HFFc6 (cell line): ENCODE results near the gene RPS6KC1. TPM values are rescaled to one million over a fixed set of nuclear protein-coding genes. Genes with fewer than 3 reads are reported as not detected.
A peak's percentile ranks its signal among the peaks of the same experiment; 100 is the strongest.
"Not testable (repeated sequence)": the region's sequence is repeated elsewhere in the genome, so short reads cannot be mapped to it uniquely, and the experiment has no call there.

Source experiments
- DNase-seq: peaks from one replicate; pipeline ENCODE4 v3.0.0-alpha.2; 2018
- H3K27ac Mint-ChIP-seq: 2 replicates; pipeline ENCODE4 v1.8.0; 2020; ENCODE audit warnings: mild to moderate bottlenecking, mixed read lengths
- H3K27me3 Mint-ChIP-seq: 2 replicates; pipeline ENCODE4 v1.8.0; 2021; ENCODE audit warnings: mild to moderate bottlenecking, moderate library complexity, mixed read lengths; ENCODE audit not compliant: insufficient read depth
- H3K36me3 Mint-ChIP-seq: 2 replicates; pipeline ENCODE4 v1.8.0; 2021; ENCODE audit warnings: low read depth, mixed read lengths
- H3K4me1 Mint-ChIP-seq: 2 replicates; pipeline ENCODE4 v1.8.0; 2020; ENCODE audit warnings: low read depth, mixed read lengths
- H3K4me3 Mint-ChIP-seq: 2 replicates; pipeline ENCODE4 v1.8.0; 2020; ENCODE audit warnings: mild to moderate bottlenecking, moderate library complexity, mixed read lengths
- H3K9me3 Mint-ChIP-seq: 2 replicates; pipeline ENCODE4 v1.8.0; 2020; ENCODE audit warnings: mild to moderate bottlenecking, mixed read lengths
- CTCF ChIP-seq: fragments of 200-600 bp; sonication (generic); IDR thresholded peaks from 2 replicates; pipeline ENCODE4 v1.5.0; 2021; ENCODE audit warnings: antibody characterized with exemption, mild to moderate bottlenecking
- total RNA-seq, 6 experiments: library from RNA; stranded (reverse); fragmentation: NEBNext Ultra II Directional; extraction: Animal tissue kit (Norgen Biotek cat#: 25700); gene quantifications; 2 replicates in 1 of 6; 3 replicates in 5 of 6; pipeline ENCODE4 v1.2.3, GENCODE V29; 2021

The RPS6KC1 gene
- total RNA-seq, 6 experiments from 2014 or later: 15.6 to 18.3 (median 17.3) TPM

DNA sequence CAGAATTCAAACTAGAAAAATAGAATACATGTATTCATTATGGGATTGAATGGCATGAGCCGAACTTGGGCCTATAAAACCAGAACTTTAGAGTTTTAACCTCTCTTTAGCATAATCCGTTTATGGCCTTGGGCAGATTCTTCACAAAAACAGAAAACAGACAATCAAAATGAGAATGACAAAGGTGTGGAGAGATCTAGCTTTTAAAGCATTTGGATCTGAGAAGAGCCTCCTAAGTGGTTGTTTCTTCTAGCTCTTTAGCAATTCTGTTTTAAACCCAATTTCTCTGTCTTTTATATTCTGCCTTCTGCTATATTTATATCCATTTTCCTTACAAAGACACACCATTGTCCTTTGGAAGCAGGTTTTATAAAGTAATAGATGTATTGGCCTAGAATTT lies 160.2 kb downstream of the RPS6KC1 start:
- H3K4me3 Mint-ChIP-seq: no peak overlapping the region
- H3K4me1 Mint-ChIP-seq: peaks cover 11% of the 10 kb centered on the region
- no peak overlapping the region for H3K27ac Mint-ChIP-seq
- no peaks in the 10 kb centered on the region; the same call in 1 of the 2 replicates for H3K27me3 Mint-ChIP-seq
- DNase-seq: no peak
- no peak for TF ChIP-seq CTCF
- peaks cover 3% of the 10 kb centered on the region; the same call in 1 of the 2 replicates for H3K9me3 Mint-ChIP-seq
- peaks cover 34% of the 10 kb centered on the region for H3K36me3 Mint-ChIP-seq

DNA sequence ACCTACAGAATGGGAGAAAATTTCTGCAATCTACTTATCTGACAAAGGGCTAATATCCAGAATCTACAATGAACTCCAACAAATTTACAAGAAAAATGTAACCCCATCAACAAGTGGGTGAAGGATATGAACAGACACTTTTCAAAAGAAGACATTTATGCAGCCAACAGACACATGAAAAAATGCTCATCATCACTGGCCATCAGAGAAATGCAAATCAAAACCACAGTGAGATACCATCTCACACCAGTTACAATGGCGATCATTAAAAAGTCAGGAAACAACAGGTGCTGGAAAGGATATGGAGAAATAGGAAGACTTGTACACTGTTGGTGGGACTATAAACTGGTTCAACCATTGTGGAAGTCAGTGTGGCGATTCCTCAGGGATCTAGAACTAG lies 168.0 kb downstream of the RPS6KC1 start:
- H3K36me3 Mint-ChIP-seq: peaks cover 20% of the 10 kb centered on the region
- DNase-seq, H3K27ac Mint-ChIP-seq, H3K4me3 Mint-ChIP-seq, H3K4me1 Mint-ChIP-seq, H3K9me3 Mint-ChIP-seq, H3K27me3 Mint-ChIP-seq: not testable (repeated sequence)

- Mint-ChIP-seq H3K4me3 (no peak overlapping the region), H3K27ac (no peak overlapping the region), H3K36me3 (peaks cover 9% of the 10 kb centered on the region), H3K27me3 (no peaks in the 10 kb centered on the region), H3K9me3 (no peaks in the 10 kb centered on the region; the same call in 1 of the 2 replicates), H3K4me1 (no peaks in the 10 kb centered on the region)
- no peak for TF ChIP-seq CTCF
- DNase-seq: no peak
Measured at GRCh38 chr1:213221209-213221608, 170.2 kb downstream of the RPS6KC1 start.

GRCh38 chr1:213227458-213227857 lies 176.4 kb downstream of the RPS6KC1 start:
- Mint-ChIP-seq H3K4me1 (peaks cover 26% of the 10 kb centered on the region), H3K4me3 (no peak overlapping the region), H3K27ac (no peak overlapping the region), H3K36me3 (no peaks in the 10 kb centered on the region), H3K9me3 (no peaks in the 10 kb centered on the region), H3K27me3 (no peaks in the 10 kb centered on the region; the same call in 1 of the 2 replicates)
- DNase-seq: no peak
- TF ChIP-seq CTCF: no peak

GRCh38 chr1:213231795-213232231 lies 180.8 kb downstream of the RPS6KC1 start:
- peak overlapping the region; percentile 67 for H3K4me3 Mint-ChIP-seq
- no peaks in the 10 kb centered on the region for H3K9me3 Mint-ChIP-seq
- H3K27me3 Mint-ChIP-seq: no peaks in the 10 kb centered on the region; the same call in 1 of the 2 replicates
- H3K27ac Mint-ChIP-seq: peak overlapping the region; percentile 89
- H3K4me1 Mint-ChIP-seq: peaks cover 28% of the 10 kb centered on the region
- TF ChIP-seq CTCF: no peak
- peak; percentile 78 for DNase-seq
- H3K36me3 Mint-ChIP-seq: no peaks in the 10 kb centered on the region

- Mint-ChIP-seq H3K27ac (no peak overlapping the region), H3K36me3 (no peaks in the 10 kb centered on the region)
Measured at GRCh38 chr1:213242883-213243282, 191.8 kb downstream of the RPS6KC1 start.

More at GRCh38 chr1:213242883-213243282, 191.8 kb downstream of the RPS6KC1 start:
- DNase-seq: no peak
- Mint-ChIP-seq H3K4me1 (no peaks in the 10 kb centered on the region), H3K9me3 (no peaks in the 10 kb centered on the region), H3K4me3 (no peak overlapping the region), H3K27me3 (no peaks in the 10 kb centered on the region)
- no peak for TF ChIP-seq CTCF
